Smooth muscle cell (in vitro differentiated cells): ENCODE measurements around the gene E2F1. TPM values are rescaled to one million over a fixed set of nuclear protein-coding genes. Genes with fewer than 3 reads are reported as not detected.

Source experiments
- DNase-seq: peaks from one replicate; lab custom pipeline; 2025; ENCODE audit not compliant: unreplicated experiment; lab: John Stamatoyannopoulos, UW
- H2AFZ ChIP-seq: fragments of 200-600 bp; sonication (generic); 2 replicates; pipeline ENCODE4 v1.6.0; 2016; ENCODE audit warnings: antibody characterized with exemption, low read depth, mild to moderate bottlenecking
- H3F3A ChIP-seq: fragments of 200-600 bp; sonication (generic); 2 replicates; pipeline ENCODE4 v1.6.0; 2017; ENCODE audit warnings: antibody characterized with exemption, low read depth
- H3K27ac ChIP-seq: fragments of 200-600 bp; sonication (generic); 2 replicates; pipeline ENCODE4 v1.5.1; 2016; ENCODE audit warnings: low read depth, mild to moderate bottlenecking
- H3K27me3 ChIP-seq: fragments of 200-600 bp; sonication (generic); 2 replicates; pipeline ENCODE4 v1.6.1; 2016; ENCODE audit warnings: low read depth, mild to moderate bottlenecking
- H3K36me3 ChIP-seq: fragments of 200-600 bp; sonication (generic); 2 replicates; pipeline ENCODE4 v1.5.1; 2016; ENCODE audit warnings: low read depth
- H3K4me1 ChIP-seq: fragments of 200-600 bp; sonication (generic); 2 replicates; pipeline ENCODE4 v1.5.1; 2016; ENCODE audit warnings: low read depth
- H3K4me2 ChIP-seq: fragments of 200-600 bp; sonication (generic); 2 replicates; pipeline ENCODE4 v1.6.0; 2016; ENCODE audit warnings: mild to moderate bottlenecking
- H3K4me3 ChIP-seq: fragments of 200-600 bp; sonication (generic); 2 replicates; pipeline ENCODE4 v1.5.1; 2016; ENCODE audit warnings: mild to moderate bottlenecking
- H3K79me2 ChIP-seq: fragments of 200-600 bp; sonication (generic); 2 replicates; pipeline ENCODE4 v1.6.0; 2016; ENCODE audit warnings: low read depth, mild to moderate bottlenecking
- H3K9ac ChIP-seq: fragments of 200-600 bp; sonication (generic); 2 replicates; pipeline ENCODE4 v1.6.0; 2016; ENCODE audit warnings: low read depth
- H3K9me3 ChIP-seq: fragments of 200-600 bp; sonication (generic); replicated peaks from 2 replicates; pipeline ENCODE4 v1.5.1; 2016; ENCODE audit warnings: low read depth
- H4K20me1 ChIP-seq: fragments of 200-600 bp; sonication (generic); 2 replicates; pipeline ENCODE4 v1.6.0; 2016; ENCODE audit warnings: low read depth
- CTCF ChIP-seq: fragments of 200-600 bp; sonication (generic); IDR thresholded peaks from 2 replicates; pipeline ENCODE4 v1.5.1; 2017; ENCODE audit warnings: borderline replicate concordance, mild to moderate bottlenecking, antibody characterized with exemption; ENCODE audit not compliant: insufficient read depth, poor library complexity, severe bottlenecking
- WGBS: methylation state at CpG from one replicate; pipeline ENCODE4 v1.1.7; 2016; ENCODE audit warnings: low lambda C conversion rate; 5-methylcytosine and 5-hydroxymethylcytosine counted together
- polyA plus RNA-seq: library from polyadenylated mRNA; unstranded; fragments of >200 nt; fragmentation: Nextera tagmentation; extraction: Ambion mirVana; gene quantifications from 2 replicates; pipeline ENCODE4 v1.2.1, GENCODE V29; 2016
- total RNA-seq: library from RNA; depleted of rRNA; stranded (reverse); fragments of >200 nt; gene quantifications from 2 replicates; pipeline ENCODE4 v1.2.3, GENCODE V29; 2014

Gene E2F1
- total and polyA plus RNA-seq, 2 experiments from 2014 or later, result 5.0 to 19.4 TPM

- H3K79me2 ChIP-seq, result peaks cover 8% of the 10 kb centered on the region
- H3F3A ChIP-seq, result peaks cover 27% of the 10 kb centered on the region
- no peaks in the 10 kb centered on the region for H3K36me3 ChIP-seq
- DNase-seq, result no peak
- peak overlapping the region; percentile 87 for H3K4me2 ChIP-seq
- TF ChIP-seq CTCF, result no peak
- no peaks in the 10 kb centered on the region for H3K27me3 ChIP-seq
- H3K9ac ChIP-seq, result no peak overlapping the region
- H3K4me1 ChIP-seq, result peaks cover 3% of the 10 kb centered on the region
- H3K9me3 ChIP-seq, result no peaks in the 10 kb centered on the region
- 6% methylated on average over 29 of the region's 53 CpGs for WGBS
- no peaks in the 10 kb centered on the region for H4K20me1 ChIP-seq
- H2AFZ ChIP-seq, result peak overlapping the region; percentile 36
- no peak overlapping the region for H3K27ac ChIP-seq
- peak overlapping the region; percentile 52 for H3K4me3 ChIP-seq
These were observed 671 bp downstream of the E2F1 start for GRCh38 chr20:33685328-33686099.

GRCh38 chr20:33684533-33685327, 1.5 kb downstream of the E2F1 start:
- no peaks in the 10 kb centered on the region for H3K9me3 ChIP-seq
- 63% methylated on average over 10 of the region's 10 CpGs for WGBS
- H3K27me3 ChIP-seq, result no peaks in the 10 kb centered on the region
- H4K20me1 ChIP-seq, result no peaks in the 10 kb centered on the region
- no peak overlapping the region for H3K27ac ChIP-seq
- H3K4me1 ChIP-seq, result peaks cover 3% of the 10 kb centered on the region
- peak overlapping the region; percentile 52 for H3K4me3 ChIP-seq
- peak overlapping the region; percentile 87 for H3K4me2 ChIP-seq
- no peak overlapping the region for H2AFZ ChIP-seq
- H3K79me2 ChIP-seq, result peaks cover 8% of the 10 kb centered on the region
- no peak for TF ChIP-seq CTCF
- no peak for DNase-seq
- H3F3A ChIP-seq, result peaks cover 27% of the 10 kb centered on the region
- no peak overlapping the region for H3K9ac ChIP-seq
- H3K36me3 ChIP-seq, result no peaks in the 10 kb centered on the region

GRCh38 chr20:33681728-33682353, 4.3 kb downstream of the E2F1 start:
- Histone ChIP-seq H3F3A (peaks cover 3% of the 10 kb centered on the region), H3K4me2 (no peak overlapping the region), H4K20me1 (no peaks in the 10 kb centered on the region), H3K27ac (no peak overlapping the region), H3K4me1 (peaks cover 3% of the 10 kb centered on the region), H3K9ac (no peak overlapping the region), H3K27me3 (no peaks in the 10 kb centered on the region), H3K36me3 (no peaks in the 10 kb centered on the region), H3K4me3 (no peak overlapping the region), H2AFZ (no peak overlapping the region), H3K79me2 (peaks cover 8% of the 10 kb centered on the region), H3K9me3 (no peaks in the 10 kb centered on the region)
- TF ChIP-seq CTCF, result no peak
- DNase-seq, result no peak
- WGBS, result 92% methylated on average over 9 of the region's 9 CpGs
